DND-41 (cell line): ENCODE results near the gene SIGLEC9.

ENCODE experiments used
- ATAC-seq: fragments of 200-7000 bp; cut with Tn5 transposase; 3 replicates; pipeline ENCODE4 v1.9.1; 2021; ENCODE audit warnings: low read depth; ENCODE audit not compliant: insufficient read depth
- DNase-seq: peaks from one replicate; pipeline ENCODE4 v3.0.0-alpha.2; 2020
- H2AFZ ChIP-seq: 2 replicates; pipeline ENCODE4 v1.6.0; 2012; ENCODE audit warnings: low read depth, low read length
- H3K27ac ChIP-seq: 2 replicates; pipeline ENCODE4 v1.5.1; 2012; ENCODE audit warnings: low read length, inconsistent platforms
- H3K27me3 ChIP-seq: fragments of 200-600 bp; sonication (generic); 2 replicates; pipeline ENCODE4 v1.6.0; 2012; ENCODE audit warnings: low read length, mild to moderate bottlenecking, inconsistent platforms; ENCODE audit not compliant: insufficient read depth, poor library complexity
- H3K36me3 ChIP-seq: 2 replicates; pipeline ENCODE4 v1.5.1; 2012; ENCODE audit warnings: low read length, inconsistent platforms; ENCODE audit not compliant: insufficient read depth
- H3K4me1 ChIP-seq: 2 replicates; pipeline ENCODE4 v1.5.1; 2012; ENCODE audit warnings: mild to moderate bottlenecking, low read length; ENCODE audit not compliant: insufficient read depth
- H3K4me2 ChIP-seq: 2 replicates; pipeline ENCODE4 v1.6.0; 2012; ENCODE audit warnings: mild to moderate bottlenecking, moderate library complexity, low read length, inconsistent platforms; ENCODE audit not compliant: insufficient read depth
- H3K4me3 ChIP-seq, 2 experiments: fragments of 200-600 bp in 1 of 2; shearing (Covaris generic) in 1 of 2; 2 replicates each; pipeline ENCODE4 v1.5.1; 2012 to 2016; ENCODE audit warnings: inconsistent platforms in 2 of 2, low read length in 2 of 2, mild to moderate bottlenecking in 2 of 2, low read depth in 1 of 2, moderate library complexity in 1 of 2
- H3K79me2 ChIP-seq: 2 replicates; pipeline ENCODE4 v1.6.0; 2012; ENCODE audit warnings: low read length, inconsistent platforms; ENCODE audit not compliant: insufficient read depth
- H3K9ac ChIP-seq: 2 replicates; pipeline ENCODE4 v1.6.0; 2012; ENCODE audit warnings: low read depth, mild to moderate bottlenecking, inconsistent platforms, low read length, moderate library complexity
- H3K9me3 ChIP-seq: 2 replicates; pipeline ENCODE4 v1.5.1; 2012; ENCODE audit warnings: low read length, moderate library complexity, mild to moderate bottlenecking, inconsistent platforms; ENCODE audit not compliant: insufficient read depth, severe bottlenecking
- H4K20me1 ChIP-seq: 2 replicates; pipeline ENCODE4 v1.6.0; 2012; ENCODE audit warnings: low read length; ENCODE audit not compliant: insufficient read depth
- EZH2 ChIP-seq: IDR thresholded peaks from 3 replicates; pipeline ENCODE4 v1.6.1; 2012; ENCODE audit warnings: borderline replicate concordance, low read depth, mild to moderate bottlenecking, moderate library complexity, low read length, inconsistent platforms; ENCODE audit not compliant: severe bottlenecking
- TF ChIP-seq, protein P1 (sequence below): IDR thresholded peaks from 2 replicates; pipeline ENCODE4 v1.5.1; 2012; ENCODE audit warnings: borderline replicate concordance, low read length, moderate library complexity, mild to moderate bottlenecking; ENCODE audit not compliant: poor library complexity, severe bottlenecking; ENCODE audit errors: extremely low read depth

SIGLEC9 gene

DNA sequence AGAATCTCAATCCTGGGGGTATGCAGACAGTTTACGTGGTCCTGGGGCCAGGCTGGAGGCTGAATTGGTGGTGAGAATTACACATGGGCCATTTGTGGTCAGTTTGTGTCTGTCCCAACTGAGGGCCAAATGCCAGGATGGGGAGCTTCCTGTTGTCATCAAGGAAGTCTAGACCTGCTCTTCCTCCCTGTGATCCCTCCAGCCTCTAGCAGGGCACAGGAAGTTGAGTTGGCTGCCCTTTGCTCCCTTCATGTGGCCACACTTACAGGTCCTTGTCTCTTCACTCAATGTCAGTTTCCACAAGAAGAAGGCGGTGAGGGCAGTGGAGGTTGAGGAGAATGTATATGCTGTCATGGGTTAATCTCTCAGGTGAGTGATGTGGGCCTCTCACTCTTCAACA is 47.5 kb downstream of the SIGLEC9 start:
- ATAC-seq (no peak), DNase-seq (no peak)
- H4K20me1 ChIP-seq = no peaks in the 10 kb centered on the region
- TF ChIP-seq EZH2 = no peak
- TF ChIP-seq, protein P1, sequence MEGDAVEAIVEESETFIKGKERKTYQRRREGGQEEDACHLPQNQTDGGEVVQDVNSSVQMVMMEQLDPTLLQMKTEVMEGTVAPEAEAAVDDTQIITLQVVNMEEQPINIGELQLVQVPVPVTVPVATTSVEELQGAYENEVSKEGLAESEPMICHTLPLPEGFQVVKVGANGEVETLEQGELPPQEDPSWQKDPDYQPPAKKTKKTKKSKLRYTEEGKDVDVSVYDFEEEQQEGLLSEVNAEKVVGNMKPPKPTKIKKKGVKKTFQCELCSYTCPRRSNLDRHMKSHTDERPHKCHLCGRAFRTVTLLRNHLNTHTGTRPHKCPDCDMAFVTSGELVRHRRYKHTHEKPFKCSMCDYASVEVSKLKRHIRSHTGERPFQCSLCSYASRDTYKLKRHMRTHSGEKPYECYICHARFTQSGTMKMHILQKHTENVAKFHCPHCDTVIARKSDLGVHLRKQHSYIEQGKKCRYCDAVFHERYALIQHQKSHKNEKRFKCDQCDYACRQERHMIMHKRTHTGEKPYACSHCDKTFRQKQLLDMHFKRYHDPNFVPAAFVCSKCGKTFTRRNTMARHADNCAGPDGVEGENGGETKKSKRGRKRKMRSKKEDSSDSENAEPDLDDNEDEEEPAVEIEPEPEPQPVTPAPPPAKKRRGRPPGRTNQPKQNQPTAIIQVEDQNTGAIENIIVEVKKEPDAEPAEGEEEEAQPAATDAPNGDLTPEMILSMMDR = no peak
- no peak overlapping the region for H3K9ac ChIP-seq
- no peak overlapping the region for H3K27ac ChIP-seq
- H3K27me3 ChIP-seq = peaks cover 2% of the 10 kb centered on the region
- no peaks in the 10 kb centered on the region for H3K4me1 ChIP-seq
- H3K79me2 ChIP-seq = no peaks in the 10 kb centered on the region
- H3K4me2 ChIP-seq = no peak overlapping the region
- H3K4me3 ChIP-seq = no peak overlapping the region
- H3K36me3 ChIP-seq = no peaks in the 10 kb centered on the region
- H3K9me3 ChIP-seq = no peaks in the 10 kb centered on the region
- no peak overlapping the region for H2AFZ ChIP-seq

GRCh38 chr19:51173681-51174080 is 49.0 kb downstream of the SIGLEC9 start:
- no peak for DNase-seq
- Histone ChIP-seq H3K27ac (no peak overlapping the region), H3K4me3 (no peak overlapping the region), H3K79me2 (no peaks in the 10 kb centered on the region), H4K20me1 (no peaks in the 10 kb centered on the region), H3K9ac (no peak overlapping the region), H3K9me3 (no peaks in the 10 kb centered on the region), H2AFZ (no peak overlapping the region), H3K36me3 (no peaks in the 10 kb centered on the region), H3K4me2 (no peak overlapping the region), H3K27me3 (peaks cover 11% of the 10 kb centered on the region), H3K4me1 (no peaks in the 10 kb centered on the region)
- ATAC-seq = no peak
- TF ChIP-seq, protein P1 = no peak
- no peak for TF ChIP-seq EZH2

DNA sequence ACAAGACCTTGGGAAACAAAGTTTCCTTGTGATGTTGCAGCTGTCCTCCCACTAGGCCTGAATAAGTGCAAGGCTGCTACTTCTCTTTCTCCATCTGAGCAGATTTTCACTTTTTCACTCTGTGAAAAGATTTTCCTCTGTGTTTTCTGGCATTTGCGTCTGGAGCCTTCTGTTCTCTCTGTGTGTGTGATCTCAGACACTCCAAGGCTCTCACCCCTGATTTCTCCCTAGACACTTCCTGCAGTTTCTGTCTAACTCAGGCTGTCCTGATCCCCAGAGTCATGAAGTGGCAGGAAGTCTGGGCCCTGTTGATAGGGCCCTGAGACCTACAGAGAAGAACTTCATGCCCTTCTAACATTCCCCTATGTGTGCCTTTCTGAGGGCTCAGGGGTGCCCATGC is 54.5 kb downstream of the SIGLEC9 start:
- DNase-seq = no peak
- no peak overlapping the region for H2AFZ ChIP-seq
- H3K4me2 ChIP-seq = no peak overlapping the region
- TF ChIP-seq, protein P1 = no peak
- H3K27ac ChIP-seq = no peak overlapping the region
- H3K4me3 ChIP-seq = no peak overlapping the region
- no peak overlapping the region for H3K9ac ChIP-seq
- H3K27me3 ChIP-seq = peaks cover 14% of the 10 kb centered on the region
- no peaks in the 10 kb centered on the region for H3K36me3 ChIP-seq
- ATAC-seq = no peak
- H3K79me2 ChIP-seq = no peaks in the 10 kb centered on the region
- no peaks in the 10 kb centered on the region for H4K20me1 ChIP-seq
- no peaks in the 10 kb centered on the region for H3K4me1 ChIP-seq
- no peaks in the 10 kb centered on the region for H3K9me3 ChIP-seq
